ENCODE measurements around the gene PNO1.
A peak's percentile ranks its signal among the peaks of the same experiment; 100 is the strongest.

- TF ChIP-seq POLR2A (IDR thresholded peaks at IDR 0.05; ENCODE audit: low read depth, low read length) (no peak), POLR2AphosphoS5 (IDR thresholded peaks at IDR 0.05; ENCODE audit: low read depth, low read length) (no peak), TAF1 (IDR thresholded peaks at IDR 0.05; ENCODE audit: low read depth, low read length) (no peak), POU2F2 (IDR thresholded peaks at IDR 0.05; ENCODE audit: low read depth, low read length) (no peak), SPI1 (IDR thresholded peaks at IDR 0.05; ENCODE audit: low read depth, low read length) (peak; percentile 41; the same call in 1 of the 2 replicates), PAX5 (IDR thresholded peaks at IDR 0.05; ENCODE audit: insufficient read depth, low read length, severe bottlenecking) (no peak)
These were observed 67.5 kb downstream of the PNO1 start for GRCh38 chr2:68225119-68225632.
